Body of pancreas (tissue), 4 donors: ENCODE results near the gene P2RX7.

ENCODE experiments used
- CTCF ChIP-seq, 7 experiments: fragments of 450-650 bp in 4 of 7; fragments of 200-600 bp in 3 of 7; sonication (generic) in 3 of 7; IDR thresholded peaks; one replicate each; pipeline ENCODE4 v1.5.1; 2016 to 2019; ENCODE audit warnings: antibody characterized with exemption in 7 of 7
- POLR2A ChIP-seq, 3 donors: fragments of 450-650 bp; IDR thresholded peaks; one replicate each; pipeline ENCODE4 v1.6.1; 2016; ENCODE audit warnings: antibody characterized with exemption in 3 of 3, mild to moderate bottlenecking in 2 of 3

- TF ChIP-seq CTCF (IDR thresholded peaks at IDR 0.05) (no peak), POLR2A (IDR thresholded peaks at IDR 0.05) (no peak)
These were observed 70.8 kb downstream of the P2RX7 start for GRCh38 chr12:121203482-121203881.
